Thyroid gland (tissue), 4 donors: Measurements from ENCODE around the gene FAM124A.

Source experiments
- POLR2A ChIP-seq, 2 donors: fragments of 450-650 bp; IDR thresholded peaks; one replicate each; pipeline ENCODE4 v1.6.1; 2017; ENCODE audit warnings: antibody characterized with exemption in 2 of 2, mild to moderate bottlenecking in 2 of 2, moderate library complexity in 1 of 2
- TF ChIP-seq, protein P1 (sequence below), 6 experiments: fragments of 200-600 bp in 3 of 6; fragments of 450-650 bp in 3 of 6; sonication (generic) in 3 of 6; IDR thresholded peaks; one replicate each; pipeline ENCODE4 v1.5.1; 2016 to 2019; ENCODE audit warnings: antibody characterized with exemption in 6 of 6, mild to moderate bottlenecking in 2 of 6, inconsistent platforms in 1 of 6, moderate library complexity in 1 of 6

- TF ChIP-seq, protein P1, sequence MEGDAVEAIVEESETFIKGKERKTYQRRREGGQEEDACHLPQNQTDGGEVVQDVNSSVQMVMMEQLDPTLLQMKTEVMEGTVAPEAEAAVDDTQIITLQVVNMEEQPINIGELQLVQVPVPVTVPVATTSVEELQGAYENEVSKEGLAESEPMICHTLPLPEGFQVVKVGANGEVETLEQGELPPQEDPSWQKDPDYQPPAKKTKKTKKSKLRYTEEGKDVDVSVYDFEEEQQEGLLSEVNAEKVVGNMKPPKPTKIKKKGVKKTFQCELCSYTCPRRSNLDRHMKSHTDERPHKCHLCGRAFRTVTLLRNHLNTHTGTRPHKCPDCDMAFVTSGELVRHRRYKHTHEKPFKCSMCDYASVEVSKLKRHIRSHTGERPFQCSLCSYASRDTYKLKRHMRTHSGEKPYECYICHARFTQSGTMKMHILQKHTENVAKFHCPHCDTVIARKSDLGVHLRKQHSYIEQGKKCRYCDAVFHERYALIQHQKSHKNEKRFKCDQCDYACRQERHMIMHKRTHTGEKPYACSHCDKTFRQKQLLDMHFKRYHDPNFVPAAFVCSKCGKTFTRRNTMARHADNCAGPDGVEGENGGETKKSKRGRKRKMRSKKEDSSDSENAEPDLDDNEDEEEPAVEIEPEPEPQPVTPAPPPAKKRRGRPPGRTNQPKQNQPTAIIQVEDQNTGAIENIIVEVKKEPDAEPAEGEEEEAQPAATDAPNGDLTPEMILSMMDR (IDR thresholded peaks at IDR 0.05), result no peak
- TF ChIP-seq POLR2A (IDR thresholded peaks at IDR 0.05), result peak in 1 of 2 donors; percentile 28
Observed at GRCh38 chr13:51243832-51244231, 21.6 kb downstream of the FAM124A start.
